Subcutaneous adipose tissue (tissue), 4 donors: ENCODE data around the gene CMIP. TPM values are rescaled to one million over a fixed set of nuclear protein-coding genes. Genes with fewer than 3 reads are reported as not detected.

Source experiments
- total RNA-seq, 4 donors: library from RNA; depleted of rRNA; stranded (reverse); fragments of >200 nt; gene quantifications; one replicate each; pipeline ENCODE4 v1.1.0, GENCODE V29; 2016
- TF ChIP-seq, protein P1 (sequence below): fragments of 450-650 bp; IDR thresholded peaks from one replicate; pipeline ENCODE4 v1.5.1; 2016; ENCODE audit warnings: low read depth, mild to moderate bottlenecking, control low read depth, antibody characterized with exemption, moderate library complexity

The CMIP gene
- total RNA-seq, 4 donors from 2014 or later: 19.9 to 40.3 (median 26.0) TPM

GRCh38 chr16:81731649-81732048 is 287.0 kb downstream of the CMIP start:
- TF ChIP-seq, protein P1, sequence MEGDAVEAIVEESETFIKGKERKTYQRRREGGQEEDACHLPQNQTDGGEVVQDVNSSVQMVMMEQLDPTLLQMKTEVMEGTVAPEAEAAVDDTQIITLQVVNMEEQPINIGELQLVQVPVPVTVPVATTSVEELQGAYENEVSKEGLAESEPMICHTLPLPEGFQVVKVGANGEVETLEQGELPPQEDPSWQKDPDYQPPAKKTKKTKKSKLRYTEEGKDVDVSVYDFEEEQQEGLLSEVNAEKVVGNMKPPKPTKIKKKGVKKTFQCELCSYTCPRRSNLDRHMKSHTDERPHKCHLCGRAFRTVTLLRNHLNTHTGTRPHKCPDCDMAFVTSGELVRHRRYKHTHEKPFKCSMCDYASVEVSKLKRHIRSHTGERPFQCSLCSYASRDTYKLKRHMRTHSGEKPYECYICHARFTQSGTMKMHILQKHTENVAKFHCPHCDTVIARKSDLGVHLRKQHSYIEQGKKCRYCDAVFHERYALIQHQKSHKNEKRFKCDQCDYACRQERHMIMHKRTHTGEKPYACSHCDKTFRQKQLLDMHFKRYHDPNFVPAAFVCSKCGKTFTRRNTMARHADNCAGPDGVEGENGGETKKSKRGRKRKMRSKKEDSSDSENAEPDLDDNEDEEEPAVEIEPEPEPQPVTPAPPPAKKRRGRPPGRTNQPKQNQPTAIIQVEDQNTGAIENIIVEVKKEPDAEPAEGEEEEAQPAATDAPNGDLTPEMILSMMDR: no peak

GRCh38 chr16:81732699-81733098 is 288.1 kb downstream of the CMIP start:
- TF ChIP-seq, protein P1: no peak

GRCh38 chr16:81733295-81733694 is 288.7 kb downstream of the CMIP start:
- TF ChIP-seq, protein P1: no peak

DNA sequence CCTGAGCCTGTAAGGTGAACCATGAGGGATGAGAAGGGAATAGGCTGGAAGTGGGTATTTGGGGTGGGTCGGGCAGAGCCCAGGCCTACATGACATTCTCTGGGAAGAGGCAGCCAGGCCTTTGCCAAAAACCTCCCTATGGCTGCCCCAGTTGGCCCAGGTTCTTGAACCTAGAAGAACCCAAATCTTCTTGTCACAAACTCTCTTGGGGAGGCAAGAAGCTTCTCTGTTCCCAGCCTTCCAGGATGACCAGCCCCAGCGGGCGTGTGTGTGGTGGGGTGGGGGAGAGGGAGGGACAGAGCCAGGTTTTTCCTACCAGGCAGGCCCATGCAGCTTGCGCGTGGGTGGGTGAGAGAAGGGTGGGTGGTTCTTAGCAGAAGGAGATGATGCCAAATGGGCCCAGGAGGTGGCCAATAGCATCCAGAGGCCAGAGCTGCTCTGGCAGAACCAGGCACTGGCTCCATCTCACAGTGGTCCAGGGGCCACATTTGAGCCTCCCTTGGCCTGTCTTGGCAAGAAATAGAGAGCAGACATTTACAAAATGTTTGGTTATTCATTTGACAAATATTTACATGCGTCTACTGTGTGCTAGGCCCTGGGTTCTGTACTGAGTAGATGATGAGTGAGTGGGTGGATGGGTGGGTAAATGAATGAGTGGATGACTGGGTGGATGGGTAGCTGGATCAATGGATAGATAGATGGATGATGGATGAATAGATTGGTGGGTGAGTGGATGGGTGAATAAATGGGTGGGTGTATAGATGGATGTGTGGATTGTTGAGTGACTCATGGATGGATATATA is 290.2 kb downstream of the CMIP start:
- TF ChIP-seq, protein P1: no peak

DNA sequence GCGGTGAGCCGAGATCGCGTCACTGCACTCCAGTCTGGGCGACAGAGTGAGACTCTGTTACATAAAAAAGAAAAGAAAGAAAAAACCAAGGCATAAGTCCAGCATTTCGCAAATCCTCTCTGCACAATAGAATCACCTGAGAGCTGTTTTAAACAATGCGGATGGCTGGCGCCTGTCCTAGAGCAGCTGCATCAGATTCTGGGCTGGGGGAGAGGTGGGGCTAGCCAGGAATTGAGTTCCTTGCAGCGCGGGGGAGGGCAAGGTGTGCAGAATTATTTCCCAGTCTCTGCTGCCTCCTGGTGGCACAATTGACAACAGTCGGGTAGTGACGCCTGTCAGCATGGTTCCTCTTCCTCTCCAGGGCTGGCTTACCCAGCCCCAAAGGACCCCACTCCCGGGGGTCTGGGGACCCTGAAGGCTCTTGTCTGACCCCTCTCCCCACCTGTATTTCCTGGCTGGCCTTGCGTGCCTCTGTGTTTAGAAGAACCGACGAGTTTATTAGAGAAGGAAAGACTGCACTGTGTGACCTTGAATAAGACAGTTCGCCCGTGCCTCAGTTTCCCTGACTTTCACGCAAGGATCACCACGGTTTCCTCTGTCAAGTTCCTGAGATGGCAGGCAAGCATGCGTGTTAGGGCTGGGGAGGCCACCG is 293.4 kb downstream of the CMIP start:
- TF ChIP-seq, protein P1: no peak

- TF ChIP-seq, protein P1: no peak
Observed at GRCh38 chr16:81738783-81739496, 294.3 kb downstream of the CMIP start.

DNA sequence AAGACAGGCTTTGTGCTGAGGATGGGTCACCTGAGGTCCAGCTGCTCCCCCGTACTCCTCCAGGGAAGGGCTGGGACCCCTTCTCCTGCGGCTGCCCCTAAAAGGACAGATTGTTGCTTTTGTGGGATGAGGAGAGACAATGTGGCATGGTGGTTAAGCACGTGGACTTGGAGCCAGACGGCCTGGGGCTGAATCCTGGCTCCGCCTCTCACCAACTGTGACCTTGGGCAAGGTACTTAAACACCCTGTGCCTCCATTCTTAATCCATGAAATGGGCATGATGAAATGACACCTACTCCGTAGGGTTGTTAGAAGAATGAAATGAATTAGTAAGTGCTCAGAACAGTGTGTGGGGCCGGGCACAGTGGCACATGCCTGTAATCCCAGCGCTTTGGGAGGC is 294.9 kb downstream of the CMIP start:
- TF ChIP-seq, protein P1: no peak
